Suppressor macrophage treated with lipopolysaccharide for 1 hour (primary cell): ENCODE measurements around the gene TMEM233.
A peak's percentile ranks its signal among the peaks of the same experiment; 100 is the strongest.
"Not testable (repeated sequence)": the region's sequence is repeated elsewhere in the genome, so short reads cannot be mapped to it uniquely, and the experiment has no call there.

Experiments used
- DNase-seq, 3 donors: peaks; one replicate each; pipeline ENCODE4 v3.0.0-alpha.2; 2020 to 2022

TMEM233 gene

DNA sequence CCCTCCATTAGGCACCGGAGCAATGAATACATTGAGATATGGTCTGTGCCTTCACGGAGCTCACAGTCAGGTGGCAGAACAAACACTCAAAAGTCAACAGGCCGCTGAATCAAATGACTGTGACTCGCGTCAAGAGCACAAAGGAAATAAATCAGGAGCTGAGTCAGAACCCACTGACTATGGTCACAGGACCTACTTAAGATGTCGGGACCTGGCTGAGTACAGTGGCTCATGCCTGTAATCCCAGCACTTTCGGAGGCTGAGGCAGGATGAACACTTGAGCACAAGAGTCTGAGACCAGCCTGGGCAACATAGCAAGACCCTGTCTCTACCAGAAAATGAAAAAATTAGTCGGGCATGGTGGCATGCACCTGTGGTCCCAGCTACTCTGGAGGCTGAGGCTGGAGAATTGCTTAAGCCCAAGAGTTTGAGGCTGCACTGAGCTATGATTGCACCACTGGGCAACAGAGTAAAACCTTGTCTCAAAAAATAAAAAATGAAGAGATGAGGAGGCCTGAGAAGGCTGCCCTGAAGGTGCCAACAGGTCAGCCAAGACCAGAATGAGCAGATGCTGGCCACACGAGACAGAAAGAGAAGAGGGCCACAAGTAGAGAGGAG lies 19.9 kb downstream of the TMEM233 start:
- DNase-seq, result no peak

DNA sequence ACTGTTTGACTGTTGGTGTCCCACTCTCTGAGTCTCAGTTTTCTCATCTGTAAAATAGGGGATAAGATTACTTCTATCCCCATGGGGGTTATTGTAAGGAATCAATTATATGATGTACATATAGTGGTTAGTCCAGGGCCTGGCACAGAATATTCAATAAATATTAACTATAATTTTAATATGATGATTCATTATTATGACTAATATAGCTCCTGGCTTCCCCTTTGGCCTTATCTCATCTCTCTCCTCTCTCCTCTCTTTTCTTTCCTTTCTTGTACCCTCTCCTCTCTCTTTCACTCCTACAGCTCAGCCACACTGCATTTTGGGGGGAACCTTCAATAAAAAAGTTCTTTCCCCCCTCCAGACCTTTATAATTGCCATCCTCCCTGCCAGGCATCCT lies 21.1 kb downstream of the TMEM233 start:
- DNase-seq, result no peak

DNA sequence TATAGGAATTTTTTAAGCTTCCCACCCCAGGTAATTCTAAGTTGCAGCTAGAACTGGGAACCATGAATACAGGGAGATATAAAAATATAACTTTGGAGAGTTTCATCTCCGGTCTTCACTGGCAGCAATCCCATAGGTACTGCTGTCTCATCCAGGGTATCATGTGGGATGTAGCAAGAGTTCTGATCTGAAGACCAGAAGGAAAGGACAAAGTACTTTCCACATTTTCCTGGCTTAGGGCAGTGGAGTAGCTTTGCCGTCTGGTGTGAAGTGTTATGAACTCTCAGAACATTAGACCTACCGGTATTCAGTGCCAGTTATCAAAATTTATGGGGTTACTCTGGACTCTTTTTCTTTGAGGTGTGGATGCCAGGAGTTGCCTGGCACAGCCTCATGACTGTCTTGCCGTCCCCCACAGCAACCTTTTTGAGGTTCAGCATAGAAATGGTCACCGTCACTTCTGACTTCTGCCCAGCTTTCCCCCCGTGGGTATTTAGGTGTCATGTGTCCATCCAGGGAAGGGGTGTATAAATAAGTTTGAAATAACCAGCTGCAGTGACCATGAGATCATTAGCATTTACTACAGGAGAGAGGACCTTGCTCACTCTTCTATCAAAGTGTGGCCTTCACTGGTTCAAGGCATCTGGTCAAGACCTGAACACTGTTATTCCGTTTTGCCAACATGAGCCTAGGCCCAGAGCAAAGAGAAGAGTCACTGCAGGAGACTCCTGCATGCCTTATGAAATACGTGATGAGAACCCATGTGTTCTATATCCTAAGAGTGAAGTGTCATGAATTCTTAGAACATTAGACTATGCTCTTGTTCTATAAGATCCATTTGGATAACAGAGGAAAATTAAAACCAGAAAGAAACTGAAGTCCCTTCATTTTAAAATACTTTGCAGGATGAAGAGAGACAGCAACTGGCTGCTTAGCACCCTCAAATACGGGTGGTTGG lies 22.2 kb downstream of the TMEM233 start:
- DNase-seq, result no peak

DNA sequence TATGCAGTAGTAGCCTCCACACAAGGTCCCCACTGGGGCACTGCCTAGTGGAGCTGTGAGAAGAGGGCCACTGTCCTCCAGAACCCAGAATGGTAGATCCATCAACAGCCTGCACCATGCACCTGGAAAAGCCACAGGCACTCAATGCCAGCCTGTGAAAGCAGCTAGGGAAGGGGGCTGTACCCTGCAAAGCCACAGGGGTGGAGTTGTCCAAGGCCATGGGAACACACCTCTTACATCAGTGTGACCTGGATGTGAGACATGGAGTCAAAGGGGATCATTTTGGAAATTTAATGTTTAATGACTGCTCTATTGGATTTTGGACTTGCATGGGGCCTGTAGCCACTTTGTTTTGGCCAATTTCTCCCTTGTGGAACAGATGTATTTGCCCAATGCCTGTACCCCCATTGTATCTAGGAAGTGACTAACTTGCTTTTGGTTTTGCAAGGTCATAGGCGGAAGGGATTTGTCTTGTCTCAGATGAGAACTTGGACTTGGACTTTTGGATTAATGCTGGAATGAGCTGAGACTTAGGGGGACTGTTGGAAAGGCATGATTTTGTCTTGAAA lies 24.8 kb downstream of the TMEM233 start:
- not testable (repeated sequence) for DNase-seq

DNA sequence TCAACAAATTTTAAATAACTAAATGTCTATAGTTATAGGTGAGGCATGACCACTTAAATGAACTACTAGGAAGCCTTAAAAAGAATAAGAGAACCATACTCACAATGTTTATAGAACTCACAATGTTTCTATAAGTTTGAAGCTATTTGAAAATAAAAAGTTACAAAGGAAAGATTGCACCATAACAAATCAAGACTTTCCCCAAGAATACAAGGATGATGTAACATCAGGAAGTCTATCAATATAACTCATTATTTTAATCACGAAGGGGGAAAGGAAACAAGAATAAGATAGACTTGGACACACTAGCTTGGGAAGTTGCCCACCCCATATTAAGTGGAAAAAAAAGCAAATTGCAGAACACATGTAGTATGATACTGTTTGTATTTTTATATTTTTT lies 26.9 kb downstream of the TMEM233 start:
- peak in 1 of 3 donors; percentile 1 for DNase-seq

DNA sequence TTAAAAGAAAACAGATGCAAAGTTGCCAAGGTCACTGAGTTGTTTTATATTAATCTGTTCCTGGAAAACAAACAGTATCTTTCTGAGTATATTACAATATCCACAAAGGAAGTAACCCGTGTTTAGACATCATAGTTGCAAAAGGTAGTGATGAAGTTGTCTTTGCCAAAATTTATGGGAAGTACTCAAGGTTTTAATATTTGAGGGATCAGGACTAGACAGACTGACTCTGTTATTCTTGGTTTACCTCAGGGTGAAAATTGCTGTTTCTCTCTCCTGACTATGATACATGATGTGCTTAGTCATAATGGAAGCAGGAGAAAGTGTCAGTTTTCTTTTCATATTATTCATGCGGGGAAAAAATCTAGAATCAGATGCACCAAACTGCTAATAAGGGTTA lies 28.3 kb downstream of the TMEM233 start:
- DNase-seq, result peak in 2 of 3 donors; percentile 15 to 27

DNA sequence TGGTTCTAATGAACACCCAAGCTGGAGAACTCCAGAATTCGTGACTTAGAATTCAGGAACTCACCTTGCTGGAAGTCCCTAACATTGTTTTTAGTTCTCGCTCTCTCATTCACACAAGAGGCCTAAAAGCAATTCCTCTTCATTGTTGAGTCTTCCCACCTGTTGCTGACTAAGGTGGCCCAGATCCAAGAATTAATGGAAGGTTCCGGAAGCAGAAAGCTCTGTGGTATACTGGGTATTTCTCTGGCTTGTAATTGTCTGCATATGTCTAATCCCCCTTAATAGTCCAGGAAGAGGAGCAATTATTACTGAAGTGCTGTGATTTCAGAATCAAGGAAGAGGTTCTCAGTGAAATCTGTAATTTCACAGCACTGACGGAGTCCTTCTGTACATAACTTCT lies 31.4 kb downstream of the TMEM233 start:
- DNase-seq, result no peak

DNA sequence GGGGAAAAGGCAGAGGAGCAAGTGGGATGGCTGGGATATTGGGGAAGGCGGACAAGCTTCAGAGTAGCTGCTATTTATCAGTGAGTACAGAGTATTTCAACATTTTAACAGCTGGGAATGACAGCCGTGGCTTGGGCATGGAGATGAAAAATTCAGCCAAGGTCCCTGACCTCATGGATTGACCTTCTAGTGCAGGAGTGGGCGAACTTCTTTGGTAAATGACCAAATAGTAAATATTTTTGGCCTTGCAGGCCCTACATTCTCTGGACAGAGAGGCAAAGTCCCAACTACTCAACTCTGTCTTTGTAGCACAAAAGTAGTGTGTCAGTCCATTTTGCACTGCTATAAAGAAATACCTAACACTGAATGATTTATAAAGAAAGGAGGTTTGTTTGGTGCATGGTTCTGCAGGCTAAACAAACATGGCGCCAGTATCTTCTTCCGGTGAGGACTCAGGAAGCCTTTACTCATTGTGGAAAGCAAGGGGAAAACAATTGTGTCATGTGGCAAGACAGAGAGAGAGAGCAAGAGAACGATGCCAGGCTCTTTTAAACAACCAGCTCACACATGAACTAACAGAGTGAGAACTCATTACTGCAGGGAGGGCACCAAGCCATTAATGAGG lies 33.6 kb downstream of the TMEM233 start:
- DNase-seq, result no peak

DNA sequence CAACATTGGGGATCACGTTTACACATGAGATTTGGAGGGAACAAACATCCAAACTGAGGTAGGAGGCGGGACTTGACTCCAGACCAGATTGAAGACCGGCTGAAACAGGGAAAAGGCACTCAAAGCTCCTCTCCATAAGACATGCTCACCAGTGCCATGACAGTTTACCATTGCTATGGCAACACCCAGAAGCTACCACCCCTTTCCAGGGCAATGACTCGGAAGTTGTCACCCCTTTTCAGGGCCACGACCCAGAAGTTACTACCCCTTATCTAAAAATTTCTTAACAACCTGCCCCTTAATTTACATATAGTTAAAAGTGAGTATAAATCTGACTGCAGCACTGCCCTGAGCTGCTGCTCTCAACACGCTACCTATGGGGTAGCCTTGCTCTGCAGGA lies 34.1 kb downstream of the TMEM233 start:
- DNase-seq, result no peak

DNA sequence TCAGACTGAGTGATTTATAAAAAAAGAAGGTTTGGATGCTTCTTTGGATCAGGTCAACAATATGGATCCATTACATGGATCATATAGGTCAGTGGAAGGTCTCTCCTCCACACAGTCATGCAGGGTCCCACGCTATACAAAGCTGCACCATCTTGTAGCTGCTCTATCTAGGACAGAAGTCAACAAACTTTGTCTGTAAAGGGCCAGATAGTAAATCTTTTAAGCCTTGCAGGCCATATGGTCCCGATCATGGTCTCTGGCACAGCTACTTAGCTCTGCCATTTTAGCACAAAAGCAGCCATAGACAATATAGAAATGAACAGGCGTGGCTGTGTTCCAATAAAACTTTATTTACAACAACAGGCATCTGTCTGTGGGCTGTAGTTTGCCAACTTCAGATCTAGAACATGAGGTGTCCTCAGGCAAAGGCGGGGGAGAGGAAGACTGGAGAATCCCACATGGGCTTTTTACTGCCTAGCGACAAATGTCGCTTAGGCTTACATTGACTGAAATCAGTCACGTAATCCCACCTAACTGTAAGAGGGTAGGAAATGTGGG lies 36.7 kb downstream of the TMEM233 start:
- no peak for DNase-seq

DNA sequence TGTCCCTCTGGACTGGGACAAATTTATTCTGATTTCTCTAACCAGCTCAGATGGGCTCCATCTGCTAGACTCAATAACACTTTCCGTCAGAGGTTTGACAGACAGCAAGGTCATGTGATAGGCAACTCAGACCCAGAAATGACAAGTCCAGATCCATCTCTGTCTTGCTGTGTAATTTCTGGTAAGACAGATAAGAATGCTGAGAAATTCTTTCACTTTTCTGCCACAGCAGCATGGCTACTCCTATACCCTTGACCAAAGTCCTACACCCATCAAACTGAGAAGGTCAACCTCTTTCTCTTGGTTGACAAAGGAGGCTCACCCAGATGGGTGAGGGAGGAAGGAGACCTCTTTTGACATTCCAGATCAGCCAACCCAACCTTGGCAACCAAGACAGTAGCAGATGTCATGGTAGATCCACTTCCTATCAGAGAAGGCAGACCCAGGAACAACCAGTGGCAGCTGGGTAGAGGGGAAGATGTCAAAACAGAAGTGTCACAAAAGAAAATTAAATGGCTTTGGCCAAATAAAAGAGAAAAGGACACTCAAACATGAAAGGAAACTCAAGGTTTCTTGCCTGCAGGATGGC lies 37.5 kb downstream of the TMEM233 start:
- no peak for DNase-seq

DNA sequence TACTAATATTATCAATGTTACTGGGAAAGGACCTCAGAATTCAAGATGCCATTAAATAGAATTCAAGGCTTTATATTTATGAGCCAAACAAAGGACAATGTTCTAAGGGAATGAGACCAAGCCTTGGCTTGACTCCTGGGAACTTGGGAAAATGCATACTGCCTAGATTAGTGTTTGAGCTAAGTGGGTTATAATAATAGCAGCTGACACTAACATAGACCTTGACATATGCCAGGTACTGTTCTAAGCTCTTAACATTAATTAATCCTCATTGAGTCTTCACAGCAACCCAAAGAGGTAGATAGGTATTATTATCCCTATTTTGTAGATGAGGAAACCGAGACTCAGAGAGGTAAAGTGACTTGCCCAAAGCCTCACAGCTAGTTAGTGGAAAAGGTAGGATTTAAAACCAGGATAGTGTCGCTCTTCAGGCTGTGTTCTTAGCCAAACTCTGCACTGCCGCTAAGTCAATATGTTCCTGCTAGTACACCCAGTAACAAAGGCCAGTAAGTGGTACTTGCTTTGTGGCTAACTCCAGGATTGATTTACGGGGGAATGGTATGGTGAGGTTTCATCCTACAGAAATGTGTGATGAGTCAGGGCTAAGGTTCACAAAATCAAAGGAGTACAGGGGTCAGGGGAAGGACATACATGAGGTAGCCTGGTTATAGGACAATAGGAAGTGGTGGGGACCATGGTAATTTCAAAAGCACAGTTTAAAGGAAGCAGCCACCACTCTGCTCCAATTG lies 38.5 kb downstream of the TMEM233 start:
- DNase-seq, result no peak

DNA sequence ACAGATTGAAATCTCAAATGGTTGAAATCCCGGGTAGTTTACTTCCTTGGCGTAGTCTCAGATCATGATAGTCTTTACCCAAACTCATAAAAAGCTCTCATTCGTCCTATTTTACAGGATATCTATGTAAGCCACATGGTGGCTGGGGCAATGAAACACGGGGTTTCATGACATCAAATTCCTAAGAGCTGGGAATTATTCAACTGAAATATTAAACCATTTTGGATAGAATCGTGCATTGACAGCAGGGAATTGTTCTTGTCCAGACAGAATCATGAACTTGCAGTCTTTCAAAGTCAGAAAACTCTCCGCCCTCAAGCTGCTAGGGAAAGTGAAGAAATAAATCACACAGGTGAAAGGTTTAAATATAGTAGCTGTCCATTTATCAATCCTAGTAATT lies 41.2 kb downstream of the TMEM233 start:
- no peak for DNase-seq

DNA sequence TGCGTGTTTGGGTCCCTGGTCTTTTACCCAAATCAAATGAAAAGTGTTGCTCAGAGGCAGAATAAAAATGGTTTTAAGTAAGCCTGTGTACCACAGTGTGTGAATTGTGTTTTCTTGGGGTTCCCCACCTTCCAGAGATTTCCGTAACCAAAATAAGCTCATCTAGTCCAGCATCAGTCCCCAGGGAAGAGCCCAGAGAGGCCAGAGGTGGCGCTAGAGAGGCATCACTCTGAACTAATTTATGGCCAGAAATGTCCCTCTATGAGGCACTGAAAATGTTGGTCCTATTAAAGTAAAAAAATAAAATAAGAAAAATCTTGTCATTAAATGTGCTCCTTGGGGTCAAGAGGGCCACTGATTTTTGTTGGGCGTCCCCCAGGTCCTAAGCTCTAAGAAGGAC lies 49.4 kb downstream of the TMEM233 start:
- peak in 2 of 3 donors; percentile 14 to 17 for DNase-seq

DNA sequence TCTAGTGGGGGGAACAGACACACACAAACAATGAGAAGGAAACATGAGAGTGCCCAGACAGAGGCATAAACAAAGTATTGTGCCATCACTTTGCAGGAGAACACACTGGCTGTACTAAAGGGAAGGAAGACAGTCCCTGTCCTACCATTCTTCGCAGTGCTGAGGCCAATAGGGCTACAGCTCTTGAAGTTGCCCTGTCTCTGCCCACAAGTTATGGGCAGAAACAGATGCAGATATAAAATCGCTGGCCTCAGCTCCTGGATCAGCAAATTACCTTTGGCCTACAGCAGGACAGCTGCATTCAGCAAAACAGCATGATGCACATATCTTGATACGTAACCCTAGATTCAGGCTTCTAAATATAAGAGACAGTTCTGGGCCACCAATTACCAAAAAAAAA lies 51.4 kb downstream of the TMEM233 start:
- DNase-seq, result no peak

DNA sequence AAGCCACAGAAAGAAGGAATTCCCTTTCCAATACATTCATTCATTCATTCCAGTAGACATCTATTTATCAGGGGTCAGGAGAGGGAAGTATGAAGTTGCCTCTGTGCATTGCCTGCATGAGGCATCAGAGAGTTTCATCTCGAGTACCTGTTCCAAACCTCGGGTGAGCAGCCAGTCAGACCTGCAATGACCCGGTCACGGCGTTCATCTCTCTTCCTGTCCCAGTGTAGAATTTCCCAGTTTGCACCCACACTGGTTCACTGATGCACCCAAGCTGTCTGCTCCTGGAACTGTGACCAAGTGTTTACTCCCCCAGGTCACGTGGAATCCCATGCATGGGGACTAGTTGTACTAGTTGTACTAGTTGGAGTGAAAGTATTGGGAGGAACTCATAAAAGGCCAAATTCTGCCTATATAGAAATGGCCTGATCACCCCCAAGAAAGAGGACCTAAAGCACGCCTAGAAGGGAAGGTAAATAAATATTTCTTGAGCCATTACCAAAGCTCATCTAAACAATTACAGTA lies 52.0 kb downstream of the TMEM233 start:
- no peak for DNase-seq

DNA sequence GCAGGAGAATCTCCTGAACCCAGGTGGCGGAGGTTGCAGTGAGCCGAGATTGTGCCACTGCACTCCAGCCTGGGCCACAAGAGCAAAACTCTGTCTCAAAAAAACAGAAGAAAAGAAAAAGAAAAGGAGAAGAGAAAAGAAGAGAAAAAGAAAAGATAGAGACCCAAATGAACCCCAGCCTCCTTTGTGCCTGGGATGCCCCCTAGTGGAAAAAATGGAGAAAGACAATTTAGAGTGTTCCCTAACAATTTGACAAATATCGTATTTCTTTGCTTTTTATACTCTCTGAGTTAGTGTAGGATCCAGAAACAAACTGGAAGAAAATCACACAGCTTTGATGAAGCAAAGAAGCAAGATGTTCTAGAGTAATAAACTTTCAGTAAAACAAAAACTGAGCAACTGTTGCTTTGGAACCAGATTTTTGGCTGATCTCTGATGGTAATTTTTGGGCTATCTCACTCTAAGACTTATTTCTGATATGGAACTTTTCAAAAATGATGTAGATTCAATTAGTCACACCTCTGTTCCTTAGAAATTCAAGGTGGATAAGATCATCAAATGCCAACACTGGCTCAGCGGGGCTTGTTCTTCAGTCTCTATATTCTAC lies 55.7 kb downstream of the TMEM233 start:
- DNase-seq, result peak; percentile 39 to 53 (median 40)

DNA sequence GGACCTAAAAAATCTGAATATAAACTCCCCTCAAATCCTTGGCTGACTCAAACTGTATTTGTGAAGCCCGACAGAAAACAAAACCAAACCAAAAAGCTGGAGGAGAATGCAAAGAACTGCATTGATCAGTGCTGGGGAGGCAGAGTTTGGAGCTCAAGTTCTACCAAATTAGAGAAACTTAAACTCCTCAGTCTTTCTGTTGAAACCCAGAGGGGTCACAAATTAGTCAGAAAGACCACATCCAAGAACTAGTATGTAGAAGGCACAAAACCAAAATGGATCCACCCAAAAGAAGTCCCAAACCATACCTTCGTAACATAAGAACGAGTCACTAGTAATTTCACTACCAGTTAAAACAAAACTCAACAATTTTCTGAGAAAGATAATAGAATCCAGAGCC lies 59.1 kb downstream of the TMEM233 start:
- DNase-seq, result no peak

DNA sequence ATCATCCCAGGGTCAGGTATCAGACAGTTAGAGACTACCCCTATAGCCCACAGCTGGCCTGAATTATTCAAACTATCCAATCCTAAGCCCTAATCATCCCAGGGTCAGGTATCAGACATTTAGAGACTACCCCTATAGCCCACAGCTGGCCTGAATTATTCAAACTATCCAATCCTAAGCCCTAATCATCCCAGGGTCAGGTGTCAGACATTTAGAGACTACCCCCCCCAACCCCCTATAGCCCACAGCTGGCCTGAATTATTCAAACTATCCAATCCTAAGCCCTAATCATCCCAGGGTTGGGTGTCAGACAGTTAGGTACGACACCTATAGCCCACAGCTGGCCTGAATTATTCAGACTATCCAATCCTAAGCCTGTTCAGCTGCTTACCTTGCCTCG lies 63.4 kb downstream of the TMEM233 start:
- DNase-seq, result not testable (repeated sequence)

DNA sequence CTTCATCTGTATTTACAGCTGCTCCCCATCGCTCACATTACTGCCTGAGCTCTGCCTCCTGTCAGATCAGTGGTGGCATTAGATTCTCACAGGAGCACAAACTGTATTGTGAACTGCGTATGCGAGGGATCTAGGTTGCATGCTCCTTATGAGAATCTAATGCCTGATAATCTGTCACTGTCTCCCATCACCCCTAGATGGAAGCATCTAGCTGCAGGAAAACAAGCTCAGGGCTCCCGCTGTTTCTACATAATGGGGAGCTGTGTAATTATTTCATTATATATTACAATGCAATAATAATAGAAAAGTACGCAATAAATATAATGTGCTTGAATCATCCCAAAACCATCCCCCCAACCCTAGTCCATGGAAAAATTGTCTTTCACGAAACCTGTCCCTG lies 64.6 kb downstream of the TMEM233 start:
- DNase-seq, result not testable (repeated sequence)

DNA sequence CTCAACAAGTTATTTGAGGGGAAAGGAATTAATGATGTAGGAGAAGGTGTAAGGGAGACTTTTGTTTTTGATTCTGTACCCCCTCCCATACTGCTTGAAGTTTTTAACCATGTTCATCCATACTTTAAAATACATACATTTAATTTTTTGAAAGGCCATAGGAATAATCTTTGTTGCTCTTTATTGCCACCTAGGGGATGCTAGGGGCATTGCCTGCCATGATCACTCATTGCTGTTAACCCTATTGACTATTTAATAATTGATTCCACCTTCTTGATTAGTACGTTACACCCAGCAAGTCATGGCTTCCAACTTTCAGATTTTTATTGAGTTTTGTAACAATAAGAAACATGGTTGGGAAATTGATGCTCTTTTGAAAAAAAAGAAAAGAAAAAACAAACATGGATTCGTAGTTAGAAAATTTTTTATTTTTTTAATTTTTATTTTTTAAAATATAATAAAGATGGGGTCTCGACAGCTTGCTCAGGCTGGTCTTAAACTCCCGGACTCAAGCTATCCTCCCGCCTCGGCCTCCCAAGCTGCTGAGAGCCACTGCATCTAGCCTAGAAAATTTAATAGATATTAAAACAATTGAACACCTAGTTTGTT lies 65.8 kb downstream of the TMEM233 start:
- peak; percentile 59 to 73 (median 62) for DNase-seq
